ENCODE data around the gene MKRN1. TPM values are rescaled to one million over a fixed set of nuclear protein-coding genes. Genes with fewer than 3 reads are reported as not detected.
"Not testable (repeated sequence)": the region's sequence is repeated elsewhere in the genome, so short reads cannot be mapped to it uniquely, and the experiment has no call there.

The MKRN1 gene
- total RNA-seq: 100 to 1,000 TPM in 1 of 2 experiments, 10 to 100 TPM in 1; 97.2 to 105 TPM

- DNase-seq (peak; percentile 93), ATAC-seq (ENCODE audit: low read depth) (peak; percentile 95)
- H3K9me3 Mint-ChIP-seq: no peaks in the 10 kb centered on the region
- H3K4me3 Mint-ChIP-seq: peak within 1 kb of the TSS; percentile 100
- peaks cover 5% of the 10 kb centered on the region for H3K36me3 Mint-ChIP-seq
- H3K27ac Mint-ChIP-seq: peak within 1 kb of the TSS; percentile 100
- POLR2A ChIA-PET: interaction anchor here (0.7 to 2.6 kb wide), 9 partner anchors 12 to 1259 kb away, joined by 3 to 24 read pairs (median 5); partner anchors contain the start of genes MRPS33, SLC37A3 and SSBP1
- H3K4me1 Mint-ChIP-seq: peaks cover 15% of the 10 kb centered on the region
- peaks cover 4% of the 10 kb centered on the region for H3K27me3 Mint-ChIP-seq
Observed at GRCh38 chr7:140479062-140479738, at the start of gene MKRN1. Gene MKRN1, minus strand, starts transcription at chr7:140479505. Its CDS starts 161 bp downstream, at chr7:140479344.

GRCh38 chr7:140526787-140527664, 47.7 kb upstream of the MKRN1 start:
- Mint-ChIP-seq H3K27ac (no peak overlapping the region), H3K4me1 (peaks cover 16% of the 10 kb centered on the region), H3K36me3 (no peaks in the 10 kb centered on the region), H3K4me3 (no peak overlapping the region), H3K27me3 (peaks cover 23% of the 10 kb centered on the region), H3K9me3 (no peaks in the 10 kb centered on the region)
- POLR2A ChIA-PET: no interaction called here
- DNase-seq (no peak), ATAC-seq (ENCODE audit: low read depth) (no peak)

- Mint-ChIP-seq H3K4me3 (no peak overlapping the region), H3K36me3 (no peaks in the 10 kb centered on the region), H3K4me1 (peaks cover 16% of the 10 kb centered on the region), H3K27ac (no peak overlapping the region), H3K9me3 (no peaks in the 10 kb centered on the region), H3K27me3 (peaks cover 18% of the 10 kb centered on the region)
- DNase-seq: no peak
- POLR2A ChIA-PET: interaction anchor here (0.7 to 1.2 kb wide), 2 partner anchors 48 to 49 kb away, joined by 3 to 4 read pairs; no protein-coding TSS in a partner anchor
- ATAC-seq (ENCODE audit: low read depth): no peak
Observed at GRCh38 chr7:140526214-140526613, 46.9 kb upstream of the MKRN1 start.

- ATAC-seq (ENCODE audit: low read depth) (peak; percentile 70), DNase-seq (peak; percentile 53)
- Mint-ChIP-seq H3K27ac (no peak overlapping the region), H3K36me3 (no peaks in the 10 kb centered on the region), H3K9me3 (no peaks in the 10 kb centered on the region), H3K4me3 (no peak overlapping the region), H3K27me3 (peaks cover 18% of the 10 kb centered on the region), H3K4me1 (peaks cover 16% of the 10 kb centered on the region)
- POLR2A ChIA-PET: interaction anchor here (0.7 to 1.2 kb wide), 2 partner anchors 47 to 48 kb away, joined by 3 to 4 read pairs; no protein-coding TSS in a partner anchor
Observed at GRCh38 chr7:140525743-140526142, 46.4 kb upstream of the MKRN1 start.

GRCh38 chr7:140521421-140521820, 42.1 kb upstream of the MKRN1 start:
- ATAC-seq (ENCODE audit: low read depth): no peak
- Mint-ChIP-seq H3K36me3 (no peaks in the 10 kb centered on the region), H3K9me3 (no peaks in the 10 kb centered on the region), H3K27me3 (peaks cover 10% of the 10 kb centered on the region), H3K27ac (no peak overlapping the region), H3K4me1 (peaks cover 18% of the 10 kb centered on the region), H3K4me3 (no peak overlapping the region)
- POLR2A ChIA-PET: no interaction called here
- no peak for DNase-seq

- peaks cover 5% of the 10 kb centered on the region for H3K27me3 Mint-ChIP-seq
- ATAC-seq (ENCODE audit: low read depth) (no peak), DNase-seq (no peak)
- no peak overlapping the region for H3K4me3 Mint-ChIP-seq
- H3K36me3 Mint-ChIP-seq: no peaks in the 10 kb centered on the region
- POLR2A ChIA-PET: no interaction called here
- H3K9me3 Mint-ChIP-seq: no peaks in the 10 kb centered on the region
- no peak overlapping the region for H3K27ac Mint-ChIP-seq
- peaks cover 6% of the 10 kb centered on the region for H3K4me1 Mint-ChIP-seq
Observed at GRCh38 chr7:140519007-140519399, 39.7 kb upstream of the MKRN1 start.

GRCh38 chr7:140518370-140519006, 39.2 kb upstream of the MKRN1 start:
- DNase-seq (no peak), ATAC-seq (ENCODE audit: low read depth) (no peak)
- Mint-ChIP-seq H3K9me3 (no peaks in the 10 kb centered on the region), H3K36me3 (no peaks in the 10 kb centered on the region), H3K4me3 (no peak overlapping the region), H3K27me3 (peaks cover 5% of the 10 kb centered on the region), H3K4me1 (peaks cover 3% of the 10 kb centered on the region), H3K27ac (no peak overlapping the region)
- POLR2A ChIA-PET: no interaction called here

GRCh38 chr7:140517546-140518369, 38.5 kb upstream of the MKRN1 start:
- Mint-ChIP-seq H3K9me3 (no peaks in the 10 kb centered on the region), H3K4me3 (no peak overlapping the region), H3K36me3 (no peaks in the 10 kb centered on the region), H3K27me3 (peaks cover 7% of the 10 kb centered on the region), H3K27ac (peak overlapping the region; percentile 45), H3K4me1 (peaks cover 3% of the 10 kb centered on the region)
- DNase-seq (peak; percentile 73), ATAC-seq (ENCODE audit: low read depth) (peak; percentile 72)
- POLR2A ChIA-PET: interaction anchor here (0.5 kb wide), 1 partner anchor 41 kb away, joined by 5 read pairs; no protein-coding TSS in a partner anchor

GRCh38 chr7:140512317-140513000, 33.2 kb upstream of the MKRN1 start:
- Mint-ChIP-seq H3K4me3 (no peak overlapping the region), H3K9me3 (no peaks in the 10 kb centered on the region), H3K4me1 (peaks cover 3% of the 10 kb centered on the region), H3K36me3 (no peaks in the 10 kb centered on the region), H3K27ac (no peak overlapping the region), H3K27me3 (peaks cover 1% of the 10 kb centered on the region)
- DNase-seq (no peak), ATAC-seq (ENCODE audit: low read depth) (no peak)
- POLR2A ChIA-PET: no interaction called here

GRCh38 chr7:140509789-140510188, 30.5 kb upstream of the MKRN1 start:
- H3K4me1 Mint-ChIP-seq: peaks cover 3% of the 10 kb centered on the region
- POLR2A ChIA-PET: no interaction called here
- H3K27ac Mint-ChIP-seq: no peak overlapping the region
- H3K36me3 Mint-ChIP-seq: no peaks in the 10 kb centered on the region
- DNase-seq: no peak
- H3K9me3 Mint-ChIP-seq: no peaks in the 10 kb centered on the region
- ATAC-seq (ENCODE audit: low read depth): no peak
- no peak overlapping the region for H3K4me3 Mint-ChIP-seq
- peaks cover 1% of the 10 kb centered on the region for H3K27me3 Mint-ChIP-seq

GRCh38 chr7:140507556-140507955, 28.3 kb upstream of the MKRN1 start:
- H3K36me3 Mint-ChIP-seq; POLR2A ChIA-PET; H3K9me3 Mint-ChIP-seq; H3K27ac Mint-ChIP-seq; ATAC-seq (ENCODE audit: low read depth); H3K4me1 Mint-ChIP-seq; DNase-seq; H3K4me3 Mint-ChIP-seq; H3K27me3 Mint-ChIP-seq: not testable (repeated sequence)

GRCh38 chr7:140506788-140507464, 27.6 kb upstream of the MKRN1 start:
- ATAC-seq (ENCODE audit: low read depth) (no peak), DNase-seq (no peak)
- no peaks in the 10 kb centered on the region for H3K9me3 Mint-ChIP-seq
- H3K4me3 Mint-ChIP-seq: no peak overlapping the region
- H3K27me3 Mint-ChIP-seq: no peaks in the 10 kb centered on the region
- POLR2A ChIA-PET: interaction anchor here (0.6 kb wide), 1 partner anchor 75 kb away, joined by 4 read pairs; no protein-coding TSS in a partner anchor
- peaks cover 3% of the 10 kb centered on the region for H3K4me1 Mint-ChIP-seq
- H3K36me3 Mint-ChIP-seq: no peaks in the 10 kb centered on the region
- H3K27ac Mint-ChIP-seq: no peak overlapping the region

Measured in activated naive CD8-positive, alpha-beta T cell treated with anti-CD3 and anti-CD28 coated beads, Interleukin-2, amount 10 ng/mL, durations not matched to agents 7 days and 5 days (primary cell).